ENCODE results near the gene TP73.

TP73 gene

GRCh38 chr1:3611170-3612019 is 40.9 kb upstream of the TP73 start, which contains the start of gene MEGF6:
MEGF6 (minus strand) TSS chr1:3611508; CDS start chr1:3611268, 240 bp downstream.
- peak; percentile 19 for DNase-seq (ENCODE audit: low read depth, low spot score)
- in situ Hi-C loops (cut with HindIII; ENCODE audit: low sequenced_read_pairs) = no loop called here
- peak within 1 kb of the TSS; percentile 13 for H3K4me3 ChIP-seq (ENCODE audit: low read depth, low read length)
- TF ChIP-seq CTCF (IDR thresholded peaks at IDR 0.05; ENCODE audit: low read depth, low read length) = no peak

DNA sequence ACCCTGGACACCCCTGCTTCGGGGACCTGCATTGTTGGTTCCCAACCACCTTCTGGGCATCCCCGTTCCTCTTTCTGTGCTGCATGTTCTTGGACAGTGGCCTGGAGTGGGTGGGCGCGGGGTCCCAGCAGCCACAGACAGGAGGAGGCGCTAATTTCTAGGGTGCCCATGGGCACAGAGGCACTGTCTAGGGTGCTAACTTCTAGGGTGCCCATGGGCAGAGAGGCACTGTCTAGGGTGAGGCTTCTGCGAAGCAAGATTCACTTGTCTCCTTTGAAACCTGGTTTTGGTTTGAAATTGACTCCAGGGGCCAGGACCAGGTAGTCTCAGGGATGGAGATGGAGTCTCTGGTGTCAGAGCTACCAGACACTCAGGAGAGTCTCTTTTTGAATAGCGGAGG is 40.2 kb upstream of the TP73 start:
- no peak for DNase-seq (ENCODE audit: low read depth, low spot score)
- no peak for TF ChIP-seq CTCF (IDR thresholded peaks at IDR 0.05; ENCODE audit: low read depth, low read length)
- H3K4me3 ChIP-seq (ENCODE audit: low read depth, low read length) = no peak overlapping the region
- in situ Hi-C loops (cut with HindIII; ENCODE audit: low sequenced_read_pairs) = no loop called here

DNA sequence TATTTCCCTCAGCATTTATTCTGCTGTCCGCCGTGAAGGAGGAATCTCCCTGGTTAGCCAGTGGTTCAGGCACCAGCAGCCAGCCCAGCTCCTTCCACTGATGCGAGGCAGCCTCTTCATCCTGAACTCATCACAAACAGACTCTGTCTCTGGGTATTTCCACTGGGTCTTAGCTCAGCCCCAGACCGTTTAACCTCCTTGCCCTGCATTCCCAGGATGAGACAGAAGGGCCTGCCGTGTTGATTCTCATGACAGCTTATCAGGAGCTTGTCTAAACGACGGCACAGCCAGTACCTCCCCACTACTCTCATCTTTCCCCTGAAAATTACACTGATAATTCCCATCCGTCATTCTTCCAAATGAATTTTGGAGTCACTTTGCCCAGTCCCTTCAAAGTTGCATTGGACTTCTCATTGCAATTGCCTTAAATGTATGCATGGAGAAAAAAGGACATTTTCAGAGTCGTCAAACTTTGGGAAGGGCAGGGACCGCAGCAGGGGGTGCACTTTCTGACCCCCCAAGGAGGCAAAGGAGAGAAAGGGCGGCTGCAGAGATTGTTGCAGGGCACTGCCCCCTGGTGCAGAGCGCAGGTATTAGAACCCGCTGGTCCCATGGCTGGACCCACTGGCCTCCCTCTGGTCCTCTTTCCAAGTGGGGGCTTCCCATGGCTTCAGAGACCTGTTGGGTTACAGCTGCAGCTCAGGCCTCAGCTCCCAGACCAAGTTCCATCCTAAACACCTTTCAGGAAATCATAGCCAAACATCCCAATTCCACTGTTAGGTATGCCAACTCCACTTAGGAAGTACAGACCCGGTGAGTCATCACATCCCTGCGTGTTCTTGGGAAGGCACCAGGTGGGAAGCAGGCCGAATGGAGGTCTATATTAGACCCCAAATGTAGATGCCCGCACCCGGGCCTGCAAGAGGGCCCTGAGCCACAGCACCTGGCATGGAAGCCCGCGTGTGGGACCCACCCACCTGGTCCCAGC is 37.3 kb upstream of the TP73 start:
- in situ Hi-C loops (cut with HindIII; ENCODE audit: low sequenced_read_pairs) = no loop called here
- H3K4me3 ChIP-seq (ENCODE audit: low read depth, low read length) = no peak overlapping the region
- peak; percentile 6 for DNase-seq (ENCODE audit: low read depth, low spot score)
- TF ChIP-seq CTCF (IDR thresholded peaks at IDR 0.05; ENCODE audit: low read depth, low read length) = peak; percentile 80

GRCh38 chr1:3616861-3617260 is 35.5 kb upstream of the TP73 start:
- no peak for TF ChIP-seq CTCF (IDR thresholded peaks at IDR 0.05; ENCODE audit: low read depth, low read length)
- no peak overlapping the region for H3K4me3 ChIP-seq (ENCODE audit: low read depth, low read length)
- no peak for DNase-seq (ENCODE audit: low read depth, low spot score)
- in situ Hi-C loops (cut with HindIII; ENCODE audit: low sequenced_read_pairs) = no loop called here

DNA sequence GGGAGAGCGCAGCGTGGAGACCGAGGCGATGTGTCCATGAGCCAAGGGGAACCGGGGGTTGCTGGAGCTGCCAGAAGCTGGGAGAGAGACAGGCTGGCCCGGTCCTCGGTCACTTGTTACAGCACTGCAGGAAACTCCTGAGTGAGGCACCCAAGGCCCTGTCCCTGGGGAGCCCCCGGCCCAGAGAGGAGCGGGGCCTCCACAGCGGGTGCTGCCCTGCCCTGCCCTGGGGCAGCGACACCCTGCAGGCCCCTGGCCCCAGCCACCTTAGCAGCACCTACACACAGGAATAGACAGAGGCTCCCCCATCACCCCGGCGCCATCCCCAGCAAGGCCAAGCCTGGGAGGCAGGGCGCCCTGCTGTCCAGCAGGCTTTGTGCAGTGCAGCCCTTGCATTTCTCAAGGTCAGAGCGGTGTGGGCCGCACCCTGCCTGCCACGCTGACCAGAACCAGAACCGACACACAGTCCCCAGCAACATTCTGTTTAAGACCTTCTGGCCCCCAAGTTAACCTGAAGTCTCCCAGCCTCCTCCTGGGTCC is 34.4 kb upstream of the TP73 start:
- no peak for TF ChIP-seq CTCF (IDR thresholded peaks at IDR 0.05; ENCODE audit: low read depth, low read length)
- no peak overlapping the region for H3K4me3 ChIP-seq (ENCODE audit: low read depth, low read length)
- no peak for DNase-seq (ENCODE audit: low read depth, low spot score)
- in situ Hi-C loops (cut with HindIII; ENCODE audit: low sequenced_read_pairs) = no loop called here

DNA sequence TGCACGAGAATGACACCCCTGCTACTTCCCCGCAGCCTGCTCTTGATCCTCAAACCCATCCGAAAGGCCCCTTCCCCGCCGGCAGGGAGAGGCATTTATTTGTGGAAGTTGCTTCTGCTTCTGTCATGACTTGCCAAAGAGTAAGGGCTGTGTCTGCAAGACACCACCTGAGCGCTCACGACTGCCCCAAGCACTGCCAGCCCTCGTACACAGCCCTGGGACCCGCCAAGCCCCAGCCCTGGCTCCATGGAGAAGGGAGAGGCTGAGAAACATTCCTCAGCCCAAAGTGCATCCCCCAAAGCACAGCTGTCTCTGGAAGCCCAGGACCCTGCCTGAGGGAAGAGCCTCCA is 33.8 kb upstream of the TP73 start:
- no peak for TF ChIP-seq CTCF (IDR thresholded peaks at IDR 0.05; ENCODE audit: low read depth, low read length)
- in situ Hi-C loops (cut with HindIII; ENCODE audit: low sequenced_read_pairs) = no loop called here
- no peak for DNase-seq (ENCODE audit: low read depth, low spot score)
- no peak overlapping the region for H3K4me3 ChIP-seq (ENCODE audit: low read depth, low read length)
